Measurements from ENCODE around the gene NRIP1.

GRCh38 chr21:15023776-15024175 lies 41.0 kb downstream of the NRIP1 start:
- TF ChIP-seq USF1 (IDR thresholded peaks at IDR 0.05) = no peak
- TF ChIP-seq YY1 (IDR thresholded peaks at IDR 0.05; ENCODE audit: low read depth) = no peak
- no peak for TF ChIP-seq MAX (IDR thresholded peaks at IDR 0.05)
- TF ChIP-seq TAF1 (IDR thresholded peaks at IDR 0.05; ENCODE audit: low read depth) = no peak
- TF ChIP-seq REST (IDR thresholded peaks at IDR 0.05; ENCODE audit: low read depth) = no peak
- TF ChIP-seq EP300 (IDR thresholded peaks at IDR 0.05; ENCODE audit: borderline replicate concordance) = no peak
- TF ChIP-seq EGR1 (IDR thresholded peaks at IDR 0.05) = no peak
- TF ChIP-seq NFIC (IDR thresholded peaks at IDR 0.05) = no peak
- no peak for TF ChIP-seq TCF12 (IDR thresholded peaks at IDR 0.05; ENCODE audit: low read depth)
- no peak for TF ChIP-seq RAD21 (IDR thresholded peaks at IDR 0.05; ENCODE audit: low read depth)
- no peak for TF ChIP-seq CEBPB (IDR thresholded peaks at IDR 0.05)
